GM03348 (cell line): ENCODE data around the gene ELMO1.
A peak's percentile ranks its signal among the peaks of the same experiment; 100 is the strongest.
"Not testable (repeated sequence)": the region's sequence is repeated elsewhere in the genome, so short reads cannot be mapped to it uniquely, and the experiment has no call there.

Experiments used
- DNase-seq: peaks from one replicate; pipeline ENCODE4 v3.0.0; 2012; ENCODE audit warnings: low spot score

ELMO1 gene

DNA sequence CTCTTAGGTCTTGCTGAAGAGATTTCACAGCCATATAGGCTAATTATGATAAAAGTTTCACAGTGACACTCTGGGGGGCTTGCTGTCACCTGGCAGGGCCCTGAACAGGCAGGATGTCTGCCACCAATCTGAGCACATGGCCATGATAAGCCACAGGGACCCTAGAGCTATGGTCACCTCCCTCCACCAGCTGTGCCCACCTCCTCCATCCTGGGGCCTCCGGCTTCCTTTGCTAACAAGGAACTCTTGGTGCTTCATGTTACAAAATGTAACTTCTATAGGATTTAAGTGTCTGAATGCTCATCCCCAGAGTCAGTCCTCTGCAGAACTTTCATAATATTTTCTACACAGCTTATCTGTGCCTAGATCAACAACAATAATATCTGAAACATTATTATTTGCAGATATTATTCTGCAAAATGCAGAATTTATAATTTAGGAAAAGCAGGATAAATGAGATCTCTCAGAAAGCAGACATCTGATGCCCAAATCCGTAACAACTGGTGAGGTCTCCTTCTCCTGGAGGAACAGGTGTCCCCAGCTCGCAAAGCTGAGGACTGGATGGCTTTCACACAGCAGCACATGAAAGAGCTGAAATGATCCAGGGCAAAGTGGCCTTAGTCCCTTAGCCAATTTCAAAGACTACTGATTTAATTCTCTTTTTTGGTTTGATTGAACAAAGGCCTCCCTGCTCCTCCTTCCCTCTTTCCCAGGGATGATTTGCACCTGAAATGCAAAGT, 437.3 kb downstream of the ELMO1 start:
- DNase-seq, result no peak

DNA sequence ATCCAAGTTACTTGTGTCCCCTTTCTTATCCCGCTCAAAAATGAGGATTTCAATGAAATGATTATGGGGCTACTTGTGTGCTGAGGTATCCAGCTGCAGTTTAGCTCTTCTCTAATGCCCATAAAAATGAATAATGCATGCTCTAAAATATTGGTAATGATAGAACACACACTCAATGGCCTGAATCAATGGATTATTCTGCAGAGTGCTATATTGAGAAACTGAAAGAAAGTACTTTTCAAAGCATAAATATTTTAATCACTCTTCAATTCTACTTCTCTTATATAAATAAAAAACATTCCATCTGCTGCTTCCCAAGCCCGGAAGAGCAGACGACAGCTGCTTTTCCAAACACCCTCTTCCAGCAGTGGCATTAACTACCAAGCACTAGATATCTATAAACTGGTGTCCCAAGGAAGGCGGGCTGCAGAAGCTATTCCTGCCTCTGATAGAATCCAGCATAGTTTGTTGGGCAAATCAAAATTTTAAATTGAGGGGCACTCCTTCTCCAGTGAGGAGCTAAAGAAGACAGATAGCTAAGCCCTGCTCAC, 439.5 kb downstream of the ELMO1 start:
- DNase-seq, result no peak

DNA sequence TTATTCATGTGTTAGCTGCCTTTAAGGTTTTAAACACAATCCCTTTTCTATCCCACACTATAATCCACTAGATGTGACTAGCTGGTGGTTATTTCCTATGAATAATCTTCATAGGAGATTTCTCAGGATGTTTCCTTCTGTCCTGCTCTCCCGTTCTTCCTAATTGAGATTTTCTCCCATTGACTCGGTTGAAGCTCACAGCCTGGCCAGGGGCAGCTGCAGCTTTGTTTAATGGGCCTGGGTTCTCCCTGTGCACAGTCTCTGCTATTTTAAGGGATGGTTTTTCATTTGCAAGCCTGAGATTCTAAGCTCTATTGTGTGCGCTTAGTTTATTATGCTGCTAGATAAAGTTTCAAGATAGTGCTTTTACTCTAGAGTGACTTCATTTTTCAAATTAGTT, 441.0 kb downstream of the ELMO1 start:
- no peak for DNase-seq

DNA sequence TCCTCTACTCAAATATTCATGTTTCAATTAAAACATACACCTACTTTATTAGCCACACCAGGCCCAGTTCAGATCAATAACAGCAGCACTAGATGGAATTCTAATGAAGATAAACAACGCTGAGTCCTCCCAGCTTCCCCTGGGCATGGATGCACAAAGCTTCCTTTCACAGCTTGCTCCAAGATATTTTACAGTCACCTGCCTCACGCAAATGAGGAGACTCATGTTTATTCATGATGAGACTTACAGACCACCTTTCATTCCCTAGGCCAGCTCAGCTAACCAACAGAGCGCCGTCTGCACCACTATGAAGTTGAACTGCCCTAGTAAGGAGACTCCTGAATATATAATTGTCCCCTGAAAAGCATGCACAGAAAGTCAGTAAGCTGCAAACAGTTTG, 441.4 kb downstream of the ELMO1 start:
- DNase-seq, result no peak

DNA sequence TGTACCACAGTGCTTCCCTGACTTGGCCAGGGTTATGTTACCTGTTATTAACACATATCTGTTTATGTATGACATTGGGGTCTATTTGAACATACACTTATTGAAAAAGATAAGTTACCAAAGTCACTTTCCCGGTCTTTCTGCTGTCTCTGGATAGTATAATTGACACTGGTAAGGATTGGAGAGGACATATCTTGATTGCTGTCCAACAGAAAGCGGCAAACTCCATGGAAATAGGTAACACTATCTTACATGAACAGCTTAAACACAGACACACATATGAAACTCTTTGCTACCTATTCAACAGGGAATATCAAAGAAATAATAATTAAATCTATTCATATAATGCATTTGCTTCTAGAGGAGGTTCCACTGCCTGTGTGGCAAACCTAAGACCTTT, 441.9 kb downstream of the ELMO1 start:
- no peak for DNase-seq

DNA sequence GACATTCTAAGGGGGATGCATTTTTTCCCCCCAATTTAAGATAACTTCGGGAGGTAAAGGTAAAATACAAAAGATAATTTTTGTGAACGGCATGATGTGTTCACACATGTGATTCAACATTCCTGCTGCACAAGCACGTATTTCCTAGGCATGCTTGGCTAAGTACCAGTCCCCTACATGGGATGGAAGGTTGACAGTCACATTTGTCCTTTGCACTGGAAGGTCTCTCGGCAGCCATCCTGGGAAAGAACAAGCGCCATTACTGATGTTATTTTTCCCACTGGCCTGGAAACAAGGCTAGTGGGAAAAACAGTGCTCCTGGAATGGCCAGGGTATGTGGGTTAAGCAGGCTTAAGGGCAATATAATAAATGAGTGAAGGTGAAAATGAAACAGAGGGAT, 448.2 kb downstream of the ELMO1 start:
- DNase-seq, result no peak

DNA sequence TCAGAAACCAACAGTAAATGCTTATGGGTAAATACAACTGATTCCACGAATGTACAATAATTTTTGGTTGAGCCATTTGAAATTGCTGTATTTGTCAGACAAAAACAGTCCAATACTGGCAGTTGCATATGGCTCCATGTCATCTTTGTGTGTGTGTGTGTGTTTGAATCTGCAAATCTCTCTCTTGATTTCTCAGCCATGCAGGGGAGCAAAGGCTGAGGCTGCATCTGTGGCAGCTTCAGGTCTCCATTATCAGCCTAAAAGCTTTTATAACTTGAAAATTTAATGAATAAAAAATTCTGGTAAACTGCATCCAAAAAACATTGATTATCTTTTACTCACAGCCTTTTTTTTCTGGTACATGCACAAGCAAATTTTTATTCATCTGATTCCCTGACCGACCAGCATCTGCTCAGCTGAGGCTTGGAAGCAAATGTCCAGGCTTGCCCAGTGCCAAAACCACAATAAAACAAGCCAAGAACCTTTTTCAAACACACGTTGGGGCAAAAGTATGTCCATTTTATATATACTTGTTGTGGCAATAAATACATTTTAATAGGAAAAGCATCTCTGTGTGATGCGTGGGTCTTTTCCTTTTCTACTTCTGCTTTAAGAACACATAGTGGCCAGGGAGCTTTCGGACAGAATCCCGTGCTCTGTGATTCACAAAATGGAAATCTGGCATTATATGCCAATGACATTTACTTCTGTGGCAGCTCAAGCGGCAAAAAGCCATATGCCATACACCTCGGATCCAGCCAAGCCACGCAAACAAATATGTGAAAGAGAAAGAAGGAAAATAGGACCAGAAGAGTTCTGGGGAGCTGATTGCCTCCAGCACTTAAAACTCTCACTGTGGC, 448.8 kb downstream of the ELMO1 start:
- no peak for DNase-seq

DNA sequence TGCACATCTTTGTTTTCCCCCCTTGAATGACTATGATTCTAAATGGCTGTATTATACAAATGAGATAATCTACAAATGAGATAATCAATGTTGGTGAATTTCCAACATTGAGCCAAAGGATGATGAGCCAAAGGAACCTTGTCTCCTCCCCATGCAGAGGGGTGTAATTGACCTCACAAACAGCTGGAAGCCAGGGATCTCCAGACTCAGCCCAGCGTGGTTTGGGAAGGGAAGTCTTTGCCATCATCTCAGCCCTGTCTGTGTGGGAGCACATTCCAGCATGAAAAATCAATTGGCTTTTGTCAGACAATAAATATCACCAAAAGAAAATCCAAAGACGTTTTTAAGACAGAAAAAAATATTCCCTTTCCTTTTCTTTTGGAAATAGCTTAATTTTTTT, 452.9 kb downstream of the ELMO1 start:
- DNase-seq, result no peak

DNA sequence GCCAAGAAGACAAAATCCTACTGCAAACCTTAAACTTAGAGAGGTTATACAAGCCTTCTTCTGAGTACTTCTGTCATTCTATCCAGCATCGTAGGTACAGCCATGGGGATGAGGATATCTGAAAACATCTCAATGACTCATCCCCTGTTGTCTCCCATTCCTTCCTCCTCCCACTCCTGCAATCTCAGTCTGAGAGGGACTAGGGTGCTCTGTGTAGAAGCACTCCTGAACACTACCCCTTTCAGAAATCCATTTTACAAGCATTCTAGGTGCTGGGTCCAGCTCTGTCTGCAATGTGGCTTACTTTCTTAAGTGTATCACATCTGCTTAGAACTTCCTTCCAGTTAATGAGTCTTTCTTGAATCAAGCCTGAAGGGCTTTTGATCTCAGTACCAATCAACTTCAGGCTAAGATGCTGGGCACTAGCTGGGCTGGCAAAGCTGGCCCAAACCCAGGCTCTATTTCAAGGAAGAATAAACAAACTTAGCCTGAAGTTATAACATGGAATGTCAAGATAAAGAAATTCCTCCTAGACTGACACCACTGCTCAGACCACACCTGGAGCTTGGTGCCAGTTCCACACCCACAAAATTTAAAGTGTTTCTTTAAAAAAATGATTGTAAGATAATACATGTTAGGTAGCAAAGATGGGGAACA, 454.1 kb downstream of the ELMO1 start:
- DNase-seq, result peak; percentile 9

DNA sequence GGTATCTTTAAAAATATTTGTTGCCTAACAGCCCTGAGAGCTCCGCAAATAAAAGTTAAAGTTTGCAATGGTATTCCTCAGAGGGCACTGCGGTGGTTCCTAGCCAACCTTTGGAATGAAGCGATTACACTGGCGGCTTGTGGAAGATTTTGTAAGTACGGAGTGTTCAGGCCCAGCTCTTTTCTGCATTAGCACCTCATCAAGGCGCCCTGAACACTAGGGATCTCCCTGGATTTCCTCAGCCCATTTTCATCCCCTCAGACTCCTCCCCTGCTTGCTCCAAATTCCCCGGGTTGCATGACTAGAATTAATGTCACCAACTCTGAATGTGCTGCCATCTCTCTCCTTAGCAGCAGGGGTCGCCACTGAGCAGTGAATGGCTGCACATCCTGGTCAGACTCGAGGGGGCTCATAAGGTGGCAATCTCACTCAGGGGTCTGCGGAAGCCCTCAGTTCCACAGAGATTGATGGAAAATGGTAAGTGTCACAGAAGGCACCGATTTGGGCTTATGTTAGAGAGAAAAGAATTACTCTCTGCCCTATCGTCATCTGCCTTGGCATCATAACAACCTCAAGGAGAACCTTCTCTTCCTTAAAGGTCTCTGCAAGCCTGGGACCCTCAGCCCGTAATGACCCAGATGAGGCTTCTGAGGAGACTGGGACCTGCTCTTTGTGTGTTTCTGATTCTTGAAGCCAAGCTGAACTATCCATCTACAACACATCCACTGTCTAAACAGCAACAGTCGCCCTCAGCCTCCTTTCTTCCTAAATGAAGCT, 461.5 kb downstream of the ELMO1 start:
- DNase-seq, result peak; percentile 85

DNA sequence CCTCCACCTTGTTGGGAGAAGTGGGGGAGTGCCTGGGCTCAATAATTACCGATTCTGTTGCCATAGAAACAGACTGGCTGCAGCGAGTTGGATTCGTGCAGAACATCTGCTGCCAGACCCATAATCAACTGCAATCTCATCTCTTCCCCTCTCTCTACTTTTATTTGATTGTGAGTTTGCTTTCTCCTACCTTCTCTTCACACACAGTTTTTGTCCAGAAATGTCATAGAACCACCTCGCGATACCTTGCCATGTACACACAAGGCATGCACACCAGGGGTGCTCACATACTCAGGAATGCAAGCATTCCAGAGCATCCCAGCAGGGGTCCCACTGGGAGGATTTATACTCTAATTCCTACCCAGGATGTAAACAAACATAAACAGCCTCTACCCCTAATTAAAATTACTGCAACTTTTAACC, 462.1 kb downstream of the ELMO1 start:
- no peak for DNase-seq

DNA sequence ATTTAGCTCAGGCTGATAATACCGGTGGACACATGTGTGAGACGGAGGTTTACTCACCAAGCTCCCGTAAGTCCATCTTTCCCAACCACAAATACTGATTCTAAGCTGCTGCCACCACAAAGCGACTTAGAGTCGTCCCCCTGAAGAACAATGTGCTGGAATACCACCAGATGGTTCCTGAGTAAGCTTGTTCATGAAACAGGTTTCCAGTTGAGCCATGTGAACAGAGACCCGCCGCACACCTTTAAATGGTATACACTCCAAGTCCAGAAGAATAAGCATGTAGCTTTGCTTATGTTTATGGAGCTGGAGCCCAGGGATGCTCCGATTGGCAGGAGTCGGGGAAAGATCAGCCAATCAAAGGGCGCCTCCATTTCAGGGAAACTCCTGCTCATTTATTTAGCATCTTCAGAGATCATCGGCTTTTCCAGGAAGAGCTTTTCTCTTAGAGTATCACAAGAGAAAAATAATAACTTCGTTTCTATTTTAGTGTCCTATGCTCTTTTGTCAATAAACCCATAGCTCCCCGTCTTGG, 462.7 kb downstream of the ELMO1 start:
- no peak for DNase-seq

DNA sequence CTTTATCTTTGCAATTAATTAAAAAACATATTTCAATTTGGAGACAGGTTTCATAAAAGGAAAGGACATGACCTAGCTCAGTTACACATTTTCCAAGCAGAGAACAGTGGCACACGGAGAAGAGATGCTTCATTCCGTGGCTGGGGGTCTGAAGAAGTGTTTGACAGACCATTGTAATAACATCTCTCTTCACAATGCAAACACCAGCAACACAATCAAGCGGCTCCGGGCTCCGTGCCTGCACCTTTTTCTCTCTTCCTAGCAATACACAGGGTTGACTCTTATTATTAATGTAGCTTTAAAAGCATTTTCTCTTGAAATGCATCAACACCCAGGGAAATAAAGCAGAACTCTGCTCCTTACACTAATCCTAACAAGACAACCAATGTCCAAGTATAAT, 463.3 kb downstream of the ELMO1 start:
- DNase-seq, result no peak

DNA sequence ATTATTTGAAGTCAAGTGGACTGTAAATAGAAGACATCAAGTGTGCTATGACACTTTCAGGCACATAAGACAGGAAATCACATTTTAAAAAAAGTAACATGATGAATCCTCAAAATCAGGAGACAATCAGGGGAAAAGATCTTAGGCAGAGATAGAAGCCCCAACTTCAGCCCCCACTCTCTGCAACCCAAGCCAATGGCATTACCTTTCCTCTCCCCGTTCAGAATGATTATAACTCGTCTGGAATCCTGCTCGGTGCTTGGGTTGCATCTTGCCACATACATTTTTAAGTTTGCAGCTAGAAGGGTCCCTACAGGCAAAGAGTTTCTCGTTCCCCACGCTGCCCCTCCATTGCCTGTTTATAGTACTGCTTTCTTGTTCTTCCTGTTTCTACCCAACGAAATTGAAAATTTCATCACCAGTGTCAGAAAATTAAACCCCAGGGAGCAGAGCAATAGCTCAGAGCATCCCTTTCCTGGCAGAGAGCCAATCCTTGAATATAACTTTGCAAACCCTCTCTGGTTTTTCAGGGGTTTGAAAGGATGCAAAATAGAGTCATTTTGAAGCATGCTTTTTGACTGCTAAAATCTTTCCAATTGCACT, 463.9 kb downstream of the ELMO1 start:
- DNase-seq, result no peak

DNA sequence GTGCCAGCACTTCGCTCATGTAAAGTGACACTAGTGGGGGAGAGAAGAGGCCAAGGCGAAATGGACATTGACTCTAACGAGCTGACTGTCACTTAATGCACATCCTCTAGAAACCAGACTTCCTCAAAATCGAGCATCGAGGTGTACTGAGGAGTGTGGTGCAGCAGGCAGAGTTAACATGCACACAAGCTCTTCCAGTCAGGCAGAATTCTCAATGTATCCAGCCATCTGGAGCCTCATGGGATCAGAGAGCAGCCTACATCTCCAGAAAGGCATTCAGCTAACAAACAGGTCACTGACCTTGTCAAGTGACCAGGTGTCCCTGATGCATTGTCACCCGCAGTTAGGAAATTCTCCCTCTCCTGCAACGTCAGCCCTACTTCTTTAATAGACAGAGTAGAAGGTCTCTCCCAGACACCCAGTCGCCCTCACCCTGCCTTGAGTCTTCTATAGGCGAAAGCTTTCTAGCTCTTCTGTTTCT, 464.6 kb downstream of the ELMO1 start:
- no peak for DNase-seq

DNA sequence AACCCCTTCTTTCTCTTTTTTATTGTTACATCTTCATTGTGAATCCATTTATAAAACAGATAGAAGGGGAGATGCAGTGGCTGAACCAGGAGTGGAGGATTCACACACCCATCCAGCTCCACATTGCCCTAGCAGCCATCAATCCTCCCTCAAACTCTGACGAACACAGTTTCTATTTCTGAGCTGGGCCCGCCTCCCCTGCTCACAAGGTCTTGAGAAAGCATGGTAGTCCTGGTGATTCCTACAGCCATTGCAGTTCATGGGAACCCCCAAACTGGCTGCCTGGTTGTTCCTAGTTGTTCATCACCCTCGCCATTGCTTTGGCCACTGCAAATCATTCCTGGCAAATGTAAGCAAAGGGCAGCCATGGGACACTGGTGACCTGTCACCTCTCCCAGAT, 465.9 kb downstream of the ELMO1 start:
- no peak for DNase-seq

DNA sequence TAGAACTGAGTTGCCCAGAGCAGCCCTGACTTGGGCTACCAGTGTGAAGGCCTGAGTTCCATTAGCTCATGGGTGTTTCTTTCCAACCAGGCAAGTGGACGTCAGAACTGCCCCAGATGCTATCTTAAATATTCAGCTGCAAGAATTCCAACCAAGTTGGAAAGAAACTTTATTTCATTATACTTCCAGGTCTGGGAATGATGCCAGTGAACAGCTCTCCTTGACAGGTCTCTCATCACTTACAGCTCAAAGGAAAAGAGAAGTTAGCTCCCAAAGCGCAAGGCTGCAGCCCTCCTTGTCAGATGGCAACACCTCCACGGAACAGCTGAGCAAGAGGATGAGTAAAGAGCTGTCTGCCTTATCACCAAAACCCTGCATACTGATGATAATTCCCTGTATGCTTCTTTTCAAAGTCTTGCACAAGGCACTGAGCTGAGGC, 468.8 kb downstream of the ELMO1 start:
- DNase-seq, result no peak

DNA sequence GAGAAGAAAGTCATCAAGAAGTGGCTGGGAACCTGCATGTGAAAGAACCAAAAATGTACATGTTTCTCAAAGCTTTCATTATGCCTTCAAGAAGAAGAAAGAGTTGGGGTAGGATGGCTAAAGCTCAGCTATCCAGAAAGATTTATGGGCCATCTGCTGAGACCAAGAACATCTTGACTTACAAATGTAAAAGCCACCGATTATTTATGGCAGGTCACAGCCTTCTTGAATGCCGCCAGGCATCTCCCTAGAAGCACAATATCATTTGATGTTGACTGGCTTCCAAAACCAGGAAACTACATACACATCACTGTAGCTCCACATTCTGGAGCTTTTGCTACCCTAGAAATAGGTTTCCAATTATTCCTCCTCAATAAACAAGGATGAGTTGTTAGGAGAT, 470.2 kb downstream of the ELMO1 start:
- DNase-seq, result no peak

DNA sequence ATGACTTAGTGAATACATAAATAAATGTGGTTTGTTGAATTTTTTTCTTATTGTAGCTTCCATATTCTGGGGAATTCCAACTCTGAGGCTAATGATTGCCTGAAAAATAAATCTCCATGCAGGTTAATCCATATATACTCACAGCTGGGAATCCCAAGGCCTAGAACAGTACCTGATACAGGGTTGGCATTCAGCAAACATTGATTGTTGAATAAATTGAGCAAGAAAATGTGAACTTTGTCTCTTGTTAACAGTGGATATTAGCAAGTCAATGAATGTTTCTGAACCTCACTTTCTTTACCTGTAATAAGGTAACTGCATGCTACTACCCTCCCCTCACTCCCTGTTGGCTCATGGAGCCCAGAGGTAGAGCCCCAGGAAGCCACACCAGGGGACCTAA, 470.8 kb downstream of the ELMO1 start:
- DNase-seq, result no peak

DNA sequence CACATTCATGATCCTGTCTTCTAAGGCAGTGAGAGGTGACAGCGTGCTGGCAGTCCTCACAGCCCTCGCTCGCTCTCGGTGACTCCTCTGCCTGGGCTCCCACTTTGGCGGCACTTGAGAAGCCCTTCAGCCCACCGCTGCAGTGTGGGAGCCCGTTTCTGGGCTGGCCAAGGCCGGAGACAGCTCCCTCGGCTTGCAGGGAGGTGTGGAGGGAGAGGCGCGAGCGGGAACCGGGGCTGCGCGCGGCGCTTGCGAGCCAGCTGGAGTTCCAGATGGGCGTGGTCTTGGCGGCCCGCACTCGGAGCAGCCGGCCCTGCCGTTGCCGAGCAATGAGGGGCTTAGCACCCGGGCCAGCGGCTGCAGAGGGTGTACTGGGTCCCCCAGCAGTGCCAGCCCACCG, 475.1 kb downstream of the ELMO1 start:
- not testable (repeated sequence) for DNase-seq

DNA sequence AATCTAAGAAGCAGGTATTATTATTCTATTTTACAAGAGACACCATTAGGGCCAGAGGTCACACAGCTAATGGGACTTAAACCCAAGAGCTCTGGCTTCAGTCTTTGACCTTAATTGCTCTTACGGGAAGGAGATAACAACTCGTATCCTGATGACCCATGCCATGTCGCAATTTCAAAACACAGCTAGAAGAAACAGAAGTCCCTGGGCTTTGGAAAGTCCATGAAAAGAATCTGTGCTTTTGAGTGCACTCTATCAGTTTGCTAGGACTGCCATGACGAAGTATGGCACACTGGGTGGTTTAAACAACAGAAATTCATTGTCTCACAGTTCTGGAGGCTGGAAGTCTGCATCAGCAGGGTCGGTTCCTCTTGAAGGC, 476.5 kb downstream of the ELMO1 start:
- DNase-seq, result no peak
